ENCODE data around the gene PRKCA. TPM values are rescaled to one million over a fixed set of nuclear protein-coding genes. Genes with fewer than 3 reads are reported as not detected.

PRKCA gene
- total RNA-seq, 1 experiment from 2014 or later = 29.5 TPM

DNA sequence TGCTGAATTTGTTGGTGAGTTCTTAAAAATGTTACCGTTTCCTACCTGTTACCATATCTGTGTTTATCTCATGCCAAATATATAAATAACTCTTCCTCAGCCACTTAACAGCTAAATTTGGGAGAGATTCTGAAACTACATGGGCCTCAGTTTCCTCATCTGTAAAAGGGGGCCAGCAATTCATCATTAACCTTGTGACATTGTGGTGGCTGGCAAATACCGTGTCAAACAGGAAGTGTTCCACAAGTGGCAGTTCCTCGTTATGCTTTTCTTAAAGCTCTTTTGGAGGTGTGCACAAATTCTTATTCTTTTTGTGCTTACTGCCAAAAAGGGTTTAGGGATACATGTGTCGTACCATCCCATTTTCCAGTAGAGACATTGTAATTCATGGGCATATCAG is 312.1 kb downstream of the PRKCA start:
- H3K27ac Mint-ChIP-seq = no peak overlapping the region
- DNase-seq (ENCODE audit: low spot score) = no peak
- no peak for ATAC-seq
- peaks cover 14% of the 10 kb centered on the region for H3K36me3 Mint-ChIP-seq
- 0 out of 2 replicates have a peak, but pooled peaks cover 4% of the 10 kb centered on the region for H3K4me1 Mint-ChIP-seq
- ChIA-PET CTCF (no interaction called here), POLR2A (no interaction called here)
- peaks cover 20% of the 10 kb centered on the region for H3K9me3 Mint-ChIP-seq
- no peak overlapping the region for H3K4me3 Mint-ChIP-seq
- H3K27me3 Mint-ChIP-seq (ENCODE audit: low read depth) = no peaks in the 10 kb centered on the region; the same call in 1 of the 2 replicates
- no peak for TF ChIP-seq NFE2L1 (CRISPR knock-in tag; IDR thresholded peaks at IDR 0.05)
- no peak for TF ChIP-seq ZNF396 (CRISPR knock-in tag; IDR thresholded peaks at IDR 0.05; ENCODE audit: borderline replicate concordance)
- TF ChIP-seq ZNF416 (CRISPR knock-in tag; IDR thresholded peaks at IDR 0.05) = no peak
- TF ChIP-seq NR2C2 (CRISPR knock-in tag; IDR thresholded peaks at IDR 0.05) = no peak
- TF ChIP-seq, protein P1, sequence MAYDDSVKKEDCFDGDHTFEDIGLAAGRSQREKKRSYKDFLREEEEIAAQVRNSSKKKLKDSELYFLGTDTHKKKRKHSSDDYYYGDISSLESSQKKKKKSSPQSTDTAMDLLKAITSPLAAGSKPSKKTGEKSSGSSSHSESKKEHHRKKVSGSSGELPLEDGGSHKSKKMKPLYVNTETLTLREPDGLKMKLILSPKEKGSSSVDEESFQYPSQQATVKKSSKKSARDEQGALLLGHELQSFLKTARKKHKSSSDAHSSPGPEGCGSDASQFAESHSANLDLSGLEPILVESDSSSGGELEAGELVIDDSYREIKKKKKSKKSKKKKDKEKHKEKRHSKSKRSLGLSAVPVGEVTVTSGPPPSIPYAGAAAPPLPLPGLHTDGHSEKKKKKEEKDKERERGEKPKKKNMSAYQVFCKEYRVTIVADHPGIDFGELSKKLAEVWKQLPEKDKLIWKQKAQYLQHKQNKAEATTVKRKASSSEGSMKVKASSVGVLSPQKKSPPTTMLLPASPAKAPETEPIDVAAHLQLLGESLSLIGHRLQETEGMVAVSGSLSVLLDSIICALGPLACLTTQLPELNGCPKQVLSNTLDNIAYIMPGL (CRISPR knock-in tag; IDR thresholded peaks at IDR 0.05) = no peak
- TF ChIP-seq, protein P2, sequence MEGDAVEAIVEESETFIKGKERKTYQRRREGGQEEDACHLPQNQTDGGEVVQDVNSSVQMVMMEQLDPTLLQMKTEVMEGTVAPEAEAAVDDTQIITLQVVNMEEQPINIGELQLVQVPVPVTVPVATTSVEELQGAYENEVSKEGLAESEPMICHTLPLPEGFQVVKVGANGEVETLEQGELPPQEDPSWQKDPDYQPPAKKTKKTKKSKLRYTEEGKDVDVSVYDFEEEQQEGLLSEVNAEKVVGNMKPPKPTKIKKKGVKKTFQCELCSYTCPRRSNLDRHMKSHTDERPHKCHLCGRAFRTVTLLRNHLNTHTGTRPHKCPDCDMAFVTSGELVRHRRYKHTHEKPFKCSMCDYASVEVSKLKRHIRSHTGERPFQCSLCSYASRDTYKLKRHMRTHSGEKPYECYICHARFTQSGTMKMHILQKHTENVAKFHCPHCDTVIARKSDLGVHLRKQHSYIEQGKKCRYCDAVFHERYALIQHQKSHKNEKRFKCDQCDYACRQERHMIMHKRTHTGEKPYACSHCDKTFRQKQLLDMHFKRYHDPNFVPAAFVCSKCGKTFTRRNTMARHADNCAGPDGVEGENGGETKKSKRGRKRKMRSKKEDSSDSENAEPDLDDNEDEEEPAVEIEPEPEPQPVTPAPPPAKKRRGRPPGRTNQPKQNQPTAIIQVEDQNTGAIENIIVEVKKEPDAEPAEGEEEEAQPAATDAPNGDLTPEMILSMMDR (IDR thresholded peaks at IDR 0.05) = no peak
- TF ChIP-seq, protein P3, sequence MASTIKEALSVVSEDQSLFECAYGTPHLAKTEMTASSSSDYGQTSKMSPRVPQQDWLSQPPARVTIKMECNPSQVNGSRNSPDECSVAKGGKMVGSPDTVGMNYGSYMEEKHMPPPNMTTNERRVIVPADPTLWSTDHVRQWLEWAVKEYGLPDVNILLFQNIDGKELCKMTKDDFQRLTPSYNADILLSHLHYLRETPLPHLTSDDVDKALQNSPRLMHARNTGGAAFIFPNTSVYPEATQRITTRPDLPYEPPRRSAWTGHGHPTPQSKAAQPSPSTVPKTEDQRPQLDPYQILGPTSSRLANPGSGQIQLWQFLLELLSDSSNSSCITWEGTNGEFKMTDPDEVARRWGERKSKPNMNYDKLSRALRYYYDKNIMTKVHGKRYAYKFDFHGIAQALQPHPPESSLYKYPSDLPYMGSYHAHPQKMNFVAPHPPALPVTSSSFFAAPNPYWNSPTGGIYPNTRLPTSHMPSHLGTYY (CRISPR knock-in tag; IDR thresholded peaks at IDR 0.05) = no peak
- TF ChIP-seq, protein P4, sequence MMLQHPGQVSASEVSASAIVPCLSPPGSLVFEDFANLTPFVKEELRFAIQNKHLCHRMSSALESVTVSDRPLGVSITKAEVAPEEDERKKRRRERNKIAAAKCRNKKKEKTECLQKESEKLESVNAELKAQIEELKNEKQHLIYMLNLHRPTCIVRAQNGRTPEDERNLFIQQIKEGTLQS (CRISPR knock-in tag; conservative IDR thresholded peaks at IDR 0.05) = no peak
- TF ChIP-seq RORB (CRISPR knock-in tag; IDR thresholded peaks at IDR 0.05) = no peak
- no peak for TF ChIP-seq JAZF1 (CRISPR knock-in tag; IDR thresholded peaks at IDR 0.05)
- TF ChIP-seq, protein P5, sequence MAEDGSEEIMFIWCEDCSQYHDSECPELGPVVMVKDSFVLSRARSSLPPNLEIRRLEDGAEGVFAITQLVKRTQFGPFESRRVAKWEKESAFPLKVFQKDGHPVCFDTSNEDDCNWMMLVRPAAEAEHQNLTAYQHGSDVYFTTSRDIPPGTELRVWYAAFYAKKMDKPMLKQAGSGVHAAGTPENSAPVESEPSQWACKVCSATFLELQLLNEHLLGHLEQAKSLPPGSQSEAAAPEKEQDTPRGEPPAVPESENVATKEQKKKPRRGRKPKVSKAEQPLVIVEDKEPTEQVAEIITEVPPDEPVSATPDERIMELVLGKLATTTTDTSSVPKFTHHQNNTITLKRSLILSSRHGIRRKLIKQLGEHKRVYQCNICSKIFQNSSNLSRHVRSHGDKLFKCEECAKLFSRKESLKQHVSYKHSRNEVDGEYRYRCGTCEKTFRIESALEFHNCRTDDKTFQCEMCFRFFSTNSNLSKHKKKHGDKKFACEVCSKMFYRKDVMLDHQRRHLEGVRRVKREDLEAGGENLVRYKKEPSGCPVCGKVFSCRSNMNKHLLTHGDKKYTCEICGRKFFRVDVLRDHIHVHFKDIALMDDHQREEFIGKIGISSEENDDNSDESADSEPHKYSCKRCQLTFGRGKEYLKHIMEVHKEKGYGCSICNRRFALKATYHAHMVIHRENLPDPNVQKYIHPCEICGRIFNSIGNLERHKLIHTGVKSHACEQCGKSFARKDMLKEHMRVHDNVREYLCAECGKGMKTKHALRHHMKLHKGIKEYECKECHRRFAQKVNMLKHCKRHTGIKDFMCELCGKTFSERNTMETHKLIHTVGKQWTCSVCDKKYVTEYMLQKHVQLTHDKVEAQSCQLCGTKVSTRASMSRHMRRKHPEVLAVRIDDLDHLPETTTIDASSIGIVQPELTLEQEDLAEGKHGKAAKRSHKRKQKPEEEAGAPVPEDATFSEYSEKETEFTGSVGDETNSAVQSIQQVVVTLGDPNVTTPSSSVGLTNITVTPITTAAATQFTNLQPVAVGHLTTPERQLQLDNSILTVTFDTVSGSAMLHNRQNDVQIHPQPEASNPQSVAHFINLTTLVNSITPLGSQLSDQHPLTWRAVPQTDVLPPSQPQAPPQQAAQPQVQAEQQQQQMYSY (CRISPR knock-in tag; IDR thresholded peaks at IDR 0.05) = no peak
- no peak for TF ChIP-seq EMX1 (CRISPR knock-in tag; IDR thresholded peaks at IDR 0.05)
- no peak for TF ChIP-seq MXD4 (CRISPR knock-in tag; IDR thresholded peaks at IDR 0.05; ENCODE audit: borderline replicate concordance)
- TF ChIP-seq, protein P6, sequence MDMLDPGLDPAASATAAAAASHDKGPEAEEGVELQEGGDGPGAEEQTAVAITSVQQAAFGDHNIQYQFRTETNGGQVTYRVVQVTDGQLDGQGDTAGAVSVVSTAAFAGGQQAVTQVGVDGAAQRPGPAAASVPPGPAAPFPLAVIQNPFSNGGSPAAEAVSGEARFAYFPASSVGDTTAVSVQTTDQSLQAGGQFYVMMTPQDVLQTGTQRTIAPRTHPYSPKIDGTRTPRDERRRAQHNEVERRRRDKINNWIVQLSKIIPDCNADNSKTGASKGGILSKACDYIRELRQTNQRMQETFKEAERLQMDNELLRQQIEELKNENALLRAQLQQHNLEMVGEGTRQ (CRISPR knock-in tag; IDR thresholded peaks at IDR 0.05) = no peak
- no peak for TF ChIP-seq ZNF121 (CRISPR knock-in tag; IDR thresholded peaks at IDR 0.05)
- TF ChIP-seq, protein P7, sequence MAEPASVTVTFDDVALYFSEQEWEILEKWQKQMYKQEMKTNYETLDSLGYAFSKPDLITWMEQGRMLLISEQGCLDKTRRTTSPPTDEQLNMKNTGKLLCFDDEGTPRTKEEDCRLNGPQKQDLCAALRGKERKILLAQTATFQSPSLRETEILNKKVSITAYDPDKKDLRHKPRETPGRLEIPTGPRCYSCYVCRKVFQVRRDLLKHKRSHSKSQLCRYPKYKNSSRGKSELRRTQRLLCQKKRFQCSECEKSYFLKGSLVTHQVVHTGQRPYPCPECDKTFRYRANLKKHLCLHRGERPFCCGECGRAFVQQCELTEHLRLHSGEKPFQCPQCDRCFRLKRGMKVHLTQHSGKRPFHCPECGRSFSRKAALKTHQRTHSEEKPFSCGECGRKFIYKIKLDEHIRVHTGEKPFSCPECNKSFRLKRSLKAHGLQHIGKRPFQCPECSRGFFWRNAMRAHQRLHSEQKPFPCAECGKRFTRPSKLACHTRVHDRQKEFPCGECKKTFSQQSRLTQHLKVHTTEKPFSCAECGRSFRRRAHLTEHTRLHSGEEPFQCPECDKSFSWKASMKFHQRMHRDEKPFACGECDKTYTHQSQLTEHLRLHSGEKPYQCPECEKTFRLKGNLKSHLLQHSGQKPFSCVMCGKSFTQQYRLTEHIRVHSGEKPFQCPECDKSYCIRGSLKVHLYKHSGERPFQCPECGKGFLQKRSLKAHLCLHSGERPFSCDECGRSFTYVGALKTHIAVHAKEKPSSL (CRISPR knock-in tag; conservative IDR thresholded peaks at IDR 0.05) = no peak
- no peak for TF ChIP-seq ZNF138 (CRISPR knock-in tag; conservative IDR thresholded peaks at IDR 0.05)

All from WTC11 (cell line).